IPS-15b (cell line): ENCODE measurements around the gene NOP14.

ENCODE experiments used
- H3K27me3 ChIP-seq: one replicate; pipeline ENCODE4 v1.6.1; 2013; ENCODE audit warnings: low read length; ENCODE audit not compliant: control insufficient read depth, insufficient read depth
- H3K36me3 ChIP-seq: one replicate; pipeline ENCODE4 v1.6.1; 2013; ENCODE audit warnings: low read length; ENCODE audit not compliant: control insufficient read depth, insufficient read depth
- H3K4me1 ChIP-seq: one replicate; pipeline ENCODE4 v1.6.1; 2013; ENCODE audit warnings: mild to moderate bottlenecking, low read length; ENCODE audit not compliant: control insufficient read depth, insufficient read depth
- H3K4me3 ChIP-seq: one replicate; pipeline ENCODE4 v1.5.1; 2013; ENCODE audit warnings: low read depth, low read length
- H3K9ac ChIP-seq: one replicate; pipeline ENCODE4 v1.6.1; 2013; ENCODE audit warnings: low read depth, mild to moderate bottlenecking, low read length
- H3K9me3 ChIP-seq: one replicate; pipeline ENCODE4 v1.6.1; 2013; ENCODE audit warnings: mild to moderate bottlenecking, low read length; ENCODE audit not compliant: control insufficient read depth, insufficient read depth

Gene NOP14

GRCh38 chr4:2982012-2982411, 18.8 kb upstream of the NOP14 start:
- Histone ChIP-seq H3K36me3 (no peaks in the 10 kb centered on the region), H3K4me3 (no peak overlapping the region), H3K9ac (no peak overlapping the region), H3K4me1 (no peaks in the 10 kb centered on the region), H3K9me3 (peaks cover 11% of the 10 kb centered on the region), H3K27me3 (no peaks in the 10 kb centered on the region)

GRCh38 chr4:2981256-2981819, 18.1 kb upstream of the NOP14 start:
- Histone ChIP-seq H3K36me3 (no peaks in the 10 kb centered on the region), H3K9ac (no peak overlapping the region), H3K27me3 (no peaks in the 10 kb centered on the region), H3K9me3 (peaks cover 11% of the 10 kb centered on the region), H3K4me3 (no peak overlapping the region), H3K4me1 (no peaks in the 10 kb centered on the region)

- Histone ChIP-seq H3K4me3 (no peak overlapping the region), H3K36me3 (no peaks in the 10 kb centered on the region), H3K4me1 (no peaks in the 10 kb centered on the region), H3K27me3 (no peaks in the 10 kb centered on the region), H3K9me3 (peaks cover 11% of the 10 kb centered on the region), H3K9ac (no peak overlapping the region)
Observed at GRCh38 chr4:2977211-2978088, 14.2 kb upstream of the NOP14 start.

GRCh38 chr4:2971275-2971674, 8.1 kb upstream of the NOP14 start:
- Histone ChIP-seq H3K27me3 (no peaks in the 10 kb centered on the region), H3K4me1 (no peaks in the 10 kb centered on the region), H3K9me3 (no peaks in the 10 kb centered on the region), H3K36me3 (no peaks in the 10 kb centered on the region), H3K4me3 (no peak overlapping the region), H3K9ac (no peak overlapping the region)

- H3K4me1 ChIP-seq = no peaks in the 10 kb centered on the region
- H3K27me3 ChIP-seq = peaks cover 5% of the 10 kb centered on the region
- H3K9ac ChIP-seq = no peak overlapping the region
- no peaks in the 10 kb centered on the region for H3K36me3 ChIP-seq
- H3K9me3 ChIP-seq = no peaks in the 10 kb centered on the region
- H3K4me3 ChIP-seq = no peak overlapping the region
Observed at GRCh38 chr4:2968381-2968780, 5.2 kb upstream of the NOP14 start.

- Histone ChIP-seq H3K36me3 (no peaks in the 10 kb centered on the region), H3K9me3 (no peaks in the 10 kb centered on the region), H3K9ac (no peak overlapping the region), H3K27me3 (peaks cover 5% of the 10 kb centered on the region), H3K4me1 (no peaks in the 10 kb centered on the region), H3K4me3 (no peak overlapping the region)
Observed at GRCh38 chr4:2965262-2965661, 2.1 kb upstream of the NOP14 start.

- H3K27me3 ChIP-seq = peaks cover 5% of the 10 kb centered on the region
- H3K36me3 ChIP-seq = no peaks in the 10 kb centered on the region
- H3K9ac ChIP-seq = no peak overlapping the region
- no peaks in the 10 kb centered on the region for H3K9me3 ChIP-seq
- H3K4me3 ChIP-seq = no peak overlapping the region
- H3K4me1 ChIP-seq = no peaks in the 10 kb centered on the region
Observed at GRCh38 chr4:2964706-2965258, 1.6 kb upstream of the NOP14 start.

GRCh38 chr4:2963966-2964471, 813 bp upstream of the NOP14 start:
- H3K4me1 ChIP-seq = no peaks in the 10 kb centered on the region
- H3K36me3 ChIP-seq = no peaks in the 10 kb centered on the region
- no peaks in the 10 kb centered on the region for H3K9me3 ChIP-seq
- peaks cover 5% of the 10 kb centered on the region for H3K27me3 ChIP-seq
- H3K9ac ChIP-seq = peak overlapping the region; percentile 1
- H3K4me3 ChIP-seq = peak overlapping the region; percentile 87

- H3K4me3 ChIP-seq = peak overlapping the region; percentile 87
- no peaks in the 10 kb centered on the region for H3K4me1 ChIP-seq
- peaks cover 5% of the 10 kb centered on the region for H3K27me3 ChIP-seq
- peaks cover 11% of the 10 kb centered on the region for H3K36me3 ChIP-seq
- H3K9ac ChIP-seq = peak overlapping the region; percentile 84
- H3K9me3 ChIP-seq = no peaks in the 10 kb centered on the region
Observed at GRCh38 chr4:2962614-2963174, 512 bp downstream of the NOP14 start.

- H3K9me3 ChIP-seq = no peaks in the 10 kb centered on the region
Observed at GRCh38 chr4:2961811-2962441, 1.3 kb downstream of the NOP14 start.

GRCh38 chr4:2961421-2961810, 1.8 kb downstream of the NOP14 start:
- Histone ChIP-seq H3K27me3 (peaks cover 5% of the 10 kb centered on the region), H3K4me1 (no peaks in the 10 kb centered on the region), H3K36me3 (peaks cover 19% of the 10 kb centered on the region), H3K9me3 (no peaks in the 10 kb centered on the region), H3K4me3 (no peak overlapping the region), H3K9ac (no peak overlapping the region)

More at GRCh38 chr4:2961811-2962441, 1.3 kb downstream of the NOP14 start:
- no peaks in the 10 kb centered on the region for H3K4me1 ChIP-seq
- H3K4me3 ChIP-seq = peak overlapping the region; percentile 87
- peaks cover 17% of the 10 kb centered on the region for H3K36me3 ChIP-seq
- no peak overlapping the region for H3K9ac ChIP-seq
- H3K27me3 ChIP-seq = peaks cover 5% of the 10 kb centered on the region
